Measurements from ENCODE around the gene ABITRAM.
"Not testable (repeated sequence)": the region's sequence is repeated elsewhere in the genome, so short reads cannot be mapped to it uniquely, and the experiment has no call there.

ABITRAM gene

DNA sequence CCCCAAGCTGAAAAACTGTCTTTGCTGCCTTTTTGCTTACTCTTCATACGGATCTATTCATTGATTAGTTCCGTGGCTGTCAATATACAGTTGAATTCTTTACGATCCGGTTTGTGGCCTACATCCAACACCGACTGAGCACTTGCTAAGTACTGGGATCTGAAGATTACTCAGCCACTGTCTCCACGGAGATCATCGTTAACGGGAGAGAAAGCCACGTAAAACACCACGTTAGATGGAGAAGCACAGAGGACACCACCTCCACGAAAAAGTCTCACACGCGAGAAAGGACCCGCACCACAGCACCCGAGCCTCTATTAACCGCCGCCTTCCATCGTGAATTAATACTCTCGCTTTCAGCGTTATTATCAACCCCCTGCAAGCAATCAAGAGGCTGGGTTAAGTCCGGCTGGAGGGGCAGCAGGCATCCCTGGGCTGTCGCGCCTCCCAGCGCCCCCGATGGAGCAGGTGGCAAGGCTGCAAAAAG lies 926 bp upstream of the ABITRAM start:
- peak; percentile 38 for DNase-seq

- DNase-seq: peak; percentile 95
Measured at GRCh38 chr9:108933718-108934322, 380 bp upstream of the ABITRAM start, which contains the start of gene ELP1. Gene ELP1, minus strand, starts transcription at chr9:108934124. Its CDS starts 2,978 bp downstream, at chr9:108931146.

GRCh38 chr9:108937561-108938305 lies 3.5 kb downstream of the ABITRAM start:
- no peak for DNase-seq

DNA sequence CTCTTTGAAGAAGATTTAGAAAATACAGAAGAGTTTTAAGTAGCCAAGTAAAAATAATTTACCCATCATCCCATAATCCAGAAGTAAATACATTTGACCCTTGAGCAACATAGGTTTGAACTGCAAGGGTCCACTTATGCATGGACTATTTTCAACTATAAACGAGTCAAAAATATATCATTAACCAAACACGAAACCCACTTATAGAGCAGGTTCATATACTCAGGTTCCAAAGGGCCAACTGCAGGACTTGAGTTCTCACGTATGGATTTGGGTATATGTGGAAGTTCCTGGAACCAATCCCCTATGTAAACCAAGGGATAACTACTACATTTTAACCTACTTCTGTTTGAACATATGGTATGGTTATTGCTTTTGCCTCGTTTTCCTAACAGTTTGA lies 5.8 kb downstream of the ABITRAM start:
- DNase-seq: no peak

GRCh38 chr9:108950168-108950567 lies 16.0 kb downstream of the ABITRAM start:
- DNase-seq: no peak

DNA sequence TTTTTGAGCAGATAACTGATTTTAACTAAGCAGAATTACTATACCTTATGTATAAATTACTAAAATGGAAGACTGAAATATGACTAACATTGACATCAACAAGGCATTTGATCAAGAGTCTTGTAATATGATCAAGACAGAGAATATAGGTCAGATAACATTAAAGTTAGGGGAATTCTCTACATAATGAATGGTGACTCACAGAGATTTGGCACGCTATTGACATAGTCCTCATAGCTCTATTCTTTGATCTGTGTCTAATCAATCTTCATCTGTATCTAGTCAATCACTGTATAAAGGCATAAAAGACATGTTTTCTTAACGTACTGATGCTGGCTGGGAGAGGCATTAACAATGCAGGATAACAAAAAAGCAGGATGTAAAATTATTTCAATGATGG lies 17.4 kb downstream of the ABITRAM start:
- DNase-seq: no peak

- peak; percentile 50 for DNase-seq
Measured at GRCh38 chr9:108953983-108954574, 19.9 kb downstream of the ABITRAM start.

DNA sequence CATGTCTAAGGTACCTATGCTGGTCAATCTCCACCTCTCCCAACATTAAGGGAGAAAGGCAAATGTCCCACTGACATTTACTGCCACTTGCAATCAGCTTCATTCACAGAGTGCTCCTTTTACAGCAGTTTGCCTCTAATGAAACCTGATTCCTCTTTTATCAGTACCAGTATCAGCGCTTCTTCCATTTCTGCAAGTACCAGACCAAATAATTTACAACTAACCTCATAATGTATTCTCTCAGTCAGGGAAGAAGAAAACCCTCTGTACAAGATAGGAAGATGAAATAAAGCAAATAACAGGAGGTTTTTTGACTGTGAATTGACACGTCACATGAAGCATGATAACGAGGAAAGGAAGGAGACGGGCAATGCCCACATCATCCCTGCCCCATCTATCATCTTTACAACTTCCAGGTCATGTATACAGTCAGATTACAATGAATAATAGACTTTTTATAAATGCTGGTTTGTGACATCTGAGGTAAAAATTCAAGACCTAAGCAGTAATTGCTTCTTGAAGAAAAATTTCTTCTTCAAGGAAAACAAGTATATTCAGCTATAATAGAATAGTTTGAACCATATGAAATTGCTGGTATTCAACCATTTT lies 21.9 kb downstream of the ABITRAM start:
- no peak for DNase-seq

- DNase-seq: peak; percentile 44
Measured at GRCh38 chr9:108956631-108957026, 22.4 kb downstream of the ABITRAM start.

GRCh38 chr9:108960331-108960730 lies 26.1 kb downstream of the ABITRAM start:
- no peak for DNase-seq

- no peak for DNase-seq
Measured at GRCh38 chr9:108961151-108961550, 27.0 kb downstream of the ABITRAM start.

GRCh38 chr9:108963459-108964143 lies 29.4 kb downstream of the ABITRAM start:
- no peak for DNase-seq

GRCh38 chr9:108967916-108968315 lies 33.7 kb downstream of the ABITRAM start:
- no peak for DNase-seq

GRCh38 chr9:108971392-108971791 lies 37.2 kb downstream of the ABITRAM start:
- DNase-seq: not testable (repeated sequence)

- DNase-seq: no peak
Measured at GRCh38 chr9:108972186-108972585, 38.0 kb downstream of the ABITRAM start.

- DNase-seq: no peak
Measured at GRCh38 chr9:108972626-108973209, 38.5 kb downstream of the ABITRAM start.

- DNase-seq: no peak
Measured at GRCh38 chr9:108973895-108974294, 39.7 kb downstream of the ABITRAM start.

DNA sequence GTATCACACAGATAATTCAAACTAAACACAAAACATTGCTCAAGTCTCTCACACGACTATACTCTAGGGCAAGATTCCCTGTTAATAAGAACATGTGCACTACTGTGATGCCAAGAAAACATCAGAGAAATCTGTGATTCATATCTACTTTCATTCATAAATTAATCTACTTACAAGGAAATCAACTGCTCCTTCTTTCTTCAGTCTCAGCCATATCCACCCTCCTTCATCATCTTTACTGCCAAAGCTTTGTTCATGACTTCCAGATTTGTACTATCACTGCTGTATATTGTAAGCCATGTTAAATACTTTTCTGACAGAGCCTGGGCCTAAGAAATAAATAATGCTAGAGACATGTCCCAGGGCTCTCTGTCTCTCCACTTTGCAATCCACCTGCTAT lies 44.0 kb downstream of the ABITRAM start:
- no peak for DNase-seq

DNA sequence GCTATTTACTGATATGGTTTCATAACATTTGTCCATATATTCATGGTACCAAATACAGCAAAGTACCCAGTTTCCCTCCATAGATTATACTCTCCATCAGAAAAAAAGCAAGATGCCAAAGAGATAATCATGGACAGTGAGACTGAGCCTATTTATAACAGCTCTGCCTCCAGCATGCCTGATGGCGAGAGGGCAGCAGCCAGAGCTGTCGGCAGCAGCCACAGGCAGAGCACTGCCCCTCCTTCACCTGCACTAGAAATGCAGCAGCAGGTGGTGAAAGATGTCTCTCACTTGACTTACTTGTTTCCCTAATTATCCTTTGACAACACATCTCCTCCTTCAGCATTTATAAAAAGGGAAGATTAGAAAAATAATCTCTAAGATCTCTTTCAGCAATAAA lies 46.7 kb downstream of the ABITRAM start:
- DNase-seq: no peak

GRCh38 chr9:108983885-108984284 lies 49.7 kb downstream of the ABITRAM start:
- DNase-seq: no peak
